Heart left ventricle (tissue), 16 donors: ENCODE data around the gene UNKL. TPM values are rescaled to one million over a fixed set of nuclear protein-coding genes. Genes with fewer than 3 reads are reported as not detected.
A peak's percentile ranks its signal among the peaks of the same experiment; 100 is the strongest.

Source experiments
- ATAC-seq, 4 donors: fragments of 200-7000 bp; cut with Tn5 transposase; one replicate each; pipeline ENCODE4 v1.9.1; 2020 to 2022; ENCODE audit warnings: moderate library complexity in 4 of 4, mild to moderate bottlenecking in 3 of 4, moderate number of reproducible peaks in 1 of 4
- DNase-seq, 5 donors: peaks; one replicate each; pipeline ENCODE4 v3.0.0-alpha.2; 2020
- H3K27ac ChIP-seq, 12 donors: fragments of 200-600 bp; sonication (generic) in 4 of 12; one replicate each; pipeline versions ENCODE4 v1.5.0 to v1.8.0; 2016 to 2022; ENCODE audit warnings: mild to moderate bottlenecking in 2 of 12
- H3K27me3 ChIP-seq, 9 donors: fragments of 200-600 bp; sonication (generic) in 2 of 9; one replicate each; pipeline versions ENCODE4 v1.5.1 to v1.8.0; 2016 to 2022; ENCODE audit warnings: mild to moderate bottlenecking in 3 of 9
- H3K36me3 ChIP-seq, 9 donors: fragments of 200-600 bp; sonication (generic) in 2 of 9; one replicate each; pipeline versions ENCODE4 v1.5.0 to v1.8.0; 2018 to 2022; ENCODE audit warnings: mild to moderate bottlenecking in 2 of 9
- H3K4me1 ChIP-seq, 12 donors: fragments of 200-600 bp; sonication (generic) in 4 of 12; one replicate each; pipeline versions ENCODE4 v1.5.0 to v1.8.0; 2016 to 2022; ENCODE audit warnings: mild to moderate bottlenecking in 3 of 12
- H3K4me3 ChIP-seq, 12 donors: fragments of 200-600 bp; sonication (generic) in 4 of 12; one replicate each; pipeline versions ENCODE4 v1.5.0 to v1.8.0; 2017 to 2022; ENCODE audit warnings: mild to moderate bottlenecking in 9 of 12, moderate library complexity in 4 of 12
- H3K9me3 ChIP-seq, 12 donors: fragments of 200-600 bp; sonication (generic) in 4 of 12; one replicate each; pipeline versions ENCODE4 v1.5.0 to v1.8.0; 2016 to 2022; ENCODE audit warnings: mild to moderate bottlenecking in 1 of 12
- POLR2A ChIP-seq, 2 donors: fragments of 450-650 bp; IDR thresholded peaks; one replicate each; pipeline ENCODE4 v1.6.1; 2017; ENCODE audit warnings: antibody characterized with exemption in 2 of 2, mild to moderate bottlenecking in 2 of 2, moderate library complexity in 2 of 2
- WGBS, 4 donors: extraction: QIAGEN DNeasy Blood & Tissue Kit in 2 of 4; methylation state at CpG; one replicate each; pipeline versions ENCODE4 v1.1.5 to v1.1.7; 2013 to 2018; 5-methylcytosine and 5-hydroxymethylcytosine counted together
- intact Hi-C, 10 donors: fragments of 100-400 bp; cut with DNase I; formaldehyde crosslinking; loops; one replicate each; pipeline versions ENCODE4 v1.11.1 to v1.14.2; 2022
- polyA plus RNA-seq, 2 donors: library from polyadenylated mRNA; stranded (reverse); fragments of 200-250 nt; gene quantifications; one replicate each; pipeline ENCODE4 v1.2.3, GENCODE V29; 2013
- total RNA-seq, 9 donors: library from RNA; depleted of rRNA in 2 of 9; stranded (reverse); fragments of >200 nt in 2 of 9; fragmentation: NEBNext Ultra II Directional in 3 of 9; extraction: Animal tissue kit (Norgen Biotek cat#: 25700) in 3 of 9; gene quantifications; one replicate each; pipeline versions ENCODE4 v1.1.0 to v1.2.4, GENCODE V29; 2016 to 2023
- TF ChIP-seq, protein P1 (sequence below), 12 donors: fragments of 200-600 bp; sonication (generic) in 4 of 12; IDR thresholded peaks; one replicate each; pipeline versions ENCODE4 v1.5.0 to v1.8.0; 2018 to 2022; ENCODE audit warnings: antibody characterized with exemption in 12 of 12, mild to moderate bottlenecking in 5 of 12
- donor health status: ischemic (EF 13 %, LVEDD 7.1; RV severe dilation, severe dysfunction).
- donor health status: healthy with polysubstance abuse.
- donor health status: DM: no; HTN: yes; CAD: no.
- donor health status: DM: no; HTN: no; CAD: no.
- donor health status: ischemic (EF 25% LVEDD 6.9; RV normal size, moderate dysfunction).
- donor health status: ischemic (EF 25% LVEDD 5.7; RV mildly dilated, moderate dysfunction).
- donor health status: healthy.
- donor health status: DM: yes; HTN: yes; CAD: no.
- donor health status: ischemic (EF 35%, LVEDD 5.7; RV mildly dilated, moderate dysfunction).
- donor health status: nonischemic (EF 11% LVEDD 7.7; RV severe dilation, severe dysfunction).
- donor health status: DM: yes; HTN: yes; CAD: no.
- donor health status: PGD.
- donor health status: ischemic (EF 29% LVEDD 5.4; RV normal size, mild dysfunction).
- donor health status: nonischemic (EF 23%, LVEDD 6.1; RV moderate dilation, normal function).

The UNKL gene
- total and polyA plus RNA-seq, 11 donors: 4.3 to 18.3 (median 9.2) TPM

DNA sequence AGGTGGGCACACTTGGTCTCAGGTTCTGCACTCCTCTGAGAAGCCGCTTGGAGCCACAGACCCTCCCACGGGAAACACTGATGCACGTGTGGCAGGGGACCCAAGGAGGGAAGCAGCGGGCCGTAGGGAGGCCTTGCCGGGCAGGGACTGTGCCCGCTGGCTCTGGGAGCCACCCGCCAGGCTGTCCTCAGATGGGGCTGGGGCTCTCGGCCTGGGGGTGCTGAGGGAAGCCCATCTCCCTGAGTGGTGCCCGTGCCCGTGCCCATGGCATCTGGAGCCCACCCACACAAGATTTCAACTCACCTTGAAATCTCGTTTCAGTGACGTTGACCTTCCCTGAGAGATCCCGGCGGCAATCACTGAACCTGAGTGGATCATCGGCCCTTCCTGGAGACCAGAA, 42.4 kb upstream of the UNKL start:
- ATAC-seq: no peak
- intact Hi-C loops: no loop called here
- no peak for DNase-seq
- Histone ChIP-seq H3K4me3 (no peak overlapping the region), H3K36me3 (peaks cover 0 to 90% (median 79%) of the 10 kb centered on the region in 9 donors), H3K27ac (no peak overlapping the region), H3K4me1 (no peaks in the 10 kb centered on the region), H3K9me3 (no peaks in the 10 kb centered on the region), H3K27me3 (no peaks in the 10 kb centered on the region)
- WGBS, 4 donors: 90 to 93% (median 92%) methylated on average over 14 to 16 of the region's 16 CpGs
- TF ChIP-seq, protein P1, sequence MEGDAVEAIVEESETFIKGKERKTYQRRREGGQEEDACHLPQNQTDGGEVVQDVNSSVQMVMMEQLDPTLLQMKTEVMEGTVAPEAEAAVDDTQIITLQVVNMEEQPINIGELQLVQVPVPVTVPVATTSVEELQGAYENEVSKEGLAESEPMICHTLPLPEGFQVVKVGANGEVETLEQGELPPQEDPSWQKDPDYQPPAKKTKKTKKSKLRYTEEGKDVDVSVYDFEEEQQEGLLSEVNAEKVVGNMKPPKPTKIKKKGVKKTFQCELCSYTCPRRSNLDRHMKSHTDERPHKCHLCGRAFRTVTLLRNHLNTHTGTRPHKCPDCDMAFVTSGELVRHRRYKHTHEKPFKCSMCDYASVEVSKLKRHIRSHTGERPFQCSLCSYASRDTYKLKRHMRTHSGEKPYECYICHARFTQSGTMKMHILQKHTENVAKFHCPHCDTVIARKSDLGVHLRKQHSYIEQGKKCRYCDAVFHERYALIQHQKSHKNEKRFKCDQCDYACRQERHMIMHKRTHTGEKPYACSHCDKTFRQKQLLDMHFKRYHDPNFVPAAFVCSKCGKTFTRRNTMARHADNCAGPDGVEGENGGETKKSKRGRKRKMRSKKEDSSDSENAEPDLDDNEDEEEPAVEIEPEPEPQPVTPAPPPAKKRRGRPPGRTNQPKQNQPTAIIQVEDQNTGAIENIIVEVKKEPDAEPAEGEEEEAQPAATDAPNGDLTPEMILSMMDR (IDR thresholded peaks at IDR 0.05): no peak
- no peak for TF ChIP-seq POLR2A (IDR thresholded peaks at IDR 0.05)

DNA sequence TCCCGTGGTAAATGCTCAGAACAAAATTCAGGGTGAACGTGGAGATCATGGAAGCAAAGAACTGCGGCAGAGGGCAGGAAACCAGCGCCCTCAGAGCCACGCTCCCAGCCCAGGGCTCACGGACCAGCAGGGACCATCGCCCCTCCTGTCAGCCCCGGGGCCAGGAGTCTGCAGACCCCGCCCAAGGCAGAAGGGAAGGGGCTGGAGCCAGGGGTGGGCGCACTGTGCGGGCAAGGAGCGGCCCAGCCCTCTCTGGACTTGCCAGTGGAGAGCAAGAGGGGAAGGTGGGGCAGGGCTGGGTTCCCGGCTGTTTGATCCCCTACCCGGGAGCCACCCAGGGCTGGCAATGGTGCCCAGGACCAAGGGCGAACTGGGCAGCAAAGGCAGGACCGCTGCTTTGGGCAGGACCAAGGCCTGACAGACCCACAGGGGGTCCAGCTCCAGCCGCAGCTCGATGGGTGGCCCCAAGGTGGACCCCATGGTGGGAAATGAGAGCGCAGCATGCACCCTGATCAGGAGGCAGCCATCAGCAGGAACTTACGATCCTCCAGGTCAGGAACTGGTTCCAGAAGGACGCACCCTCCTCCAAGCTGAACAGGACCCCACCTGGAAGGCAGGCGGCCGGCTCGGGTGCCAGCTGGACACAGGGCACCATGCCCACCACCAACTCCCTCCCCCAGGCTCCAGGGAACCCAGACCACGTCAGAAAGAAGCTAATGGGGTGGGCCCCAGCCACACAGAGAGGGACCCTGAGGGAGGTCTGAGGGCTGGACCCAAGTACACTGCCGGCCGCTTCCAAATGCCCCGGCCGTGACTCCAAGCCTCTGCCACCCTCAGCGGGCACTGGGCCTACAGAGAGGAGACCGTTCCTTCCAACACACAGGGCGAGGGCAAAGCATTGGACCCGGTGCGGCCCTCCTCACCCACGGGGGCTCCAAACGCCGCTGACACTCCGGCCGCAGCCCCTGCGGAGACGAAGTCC, 41.0 kb upstream of the UNKL start:
- H3K36me3 ChIP-seq: peaks cover 0 to 90% (median 84%) of the 10 kb centered on the region in 9 donors
- no peak overlapping the region for H3K27ac ChIP-seq
- DNase-seq: peak in 1 of 5 donors; percentile 44
- no peaks in the 10 kb centered on the region for H3K9me3 ChIP-seq
- no peak for ATAC-seq
- WGBS, 4 donors: 93 to 95% (median 94%) methylated on average over 30 to 41 of the region's 41 CpGs
- H3K27me3 ChIP-seq: no peaks in the 10 kb centered on the region
- intact Hi-C loops: no loop called here
- no peak overlapping the region for H3K4me3 ChIP-seq
- no peaks in the 10 kb centered on the region for H3K4me1 ChIP-seq
- no peak for TF ChIP-seq POLR2A (IDR thresholded peaks at IDR 0.05)
- TF ChIP-seq, protein P1 (IDR thresholded peaks at IDR 0.05): no peak

DNA sequence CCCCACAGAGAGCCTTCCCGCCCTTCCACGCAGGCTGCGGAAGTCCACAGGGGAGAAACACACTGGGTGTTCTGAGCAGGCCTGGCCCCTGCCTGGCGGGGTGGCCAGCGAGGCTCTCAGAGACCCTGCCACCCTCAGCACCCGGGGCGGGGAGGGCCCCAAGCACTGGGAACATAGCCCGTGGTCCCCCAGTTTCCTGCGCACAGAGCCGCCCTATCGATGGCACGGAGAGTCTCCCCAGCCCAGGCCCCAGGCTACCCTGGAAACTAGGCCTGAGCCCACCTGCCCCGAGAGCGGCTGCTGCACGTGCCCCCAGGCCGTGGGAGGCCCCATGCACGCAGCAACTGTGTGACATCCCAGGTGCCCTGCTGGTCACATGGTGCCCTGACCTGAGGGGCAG, 40.1 kb upstream of the UNKL start:
- WGBS, 4 donors: 89 to 98% (median 94%) methylated on average over 3 to 17 of the region's 17 CpGs
- DNase-seq (no peak), ATAC-seq (no peak)
- H3K4me3 ChIP-seq: no peak overlapping the region
- TF ChIP-seq, protein P1 (IDR thresholded peaks at IDR 0.05): no peak
- TF ChIP-seq POLR2A (IDR thresholded peaks at IDR 0.05): no peak
- intact Hi-C loops: no loop called here
- no peaks in the 10 kb centered on the region for H3K4me1 ChIP-seq
- H3K36me3 ChIP-seq: peaks cover 0 to 93% (median 84%) of the 10 kb centered on the region in 9 donors
- no peak overlapping the region for H3K27ac ChIP-seq
- H3K9me3 ChIP-seq: no peaks in the 10 kb centered on the region
- no peaks in the 10 kb centered on the region for H3K27me3 ChIP-seq

DNA sequence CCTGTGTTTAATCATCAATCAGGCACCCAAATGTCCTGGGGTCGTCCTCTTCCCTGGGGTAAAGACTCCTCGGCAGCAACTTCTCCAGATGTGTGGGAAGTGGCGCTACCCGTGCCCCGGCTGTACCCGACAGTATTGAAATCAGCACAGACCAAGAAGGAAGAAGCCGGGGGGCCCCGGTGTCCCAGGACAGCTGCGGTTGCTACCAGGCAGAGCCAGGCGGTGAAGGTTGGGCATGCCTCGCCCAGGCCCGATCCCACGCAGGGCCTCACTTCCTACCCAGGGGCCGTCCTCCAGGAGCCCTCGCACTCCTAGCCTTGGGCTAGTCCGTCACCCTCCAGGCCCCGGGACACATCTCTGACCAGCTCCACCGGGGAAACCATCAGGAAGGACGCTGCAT, 38.8 kb upstream of the UNKL start:
- Histone ChIP-seq H3K36me3 (peaks cover 0 to 98% (median 86%) of the 10 kb centered on the region in 9 donors), H3K4me3 (no peak overlapping the region), H3K27ac (no peak overlapping the region), H3K4me1 (no peaks in the 10 kb centered on the region), H3K27me3 (no peaks in the 10 kb centered on the region), H3K9me3 (no peaks in the 10 kb centered on the region)
- ATAC-seq: no peak
- intact Hi-C loops: no loop called here
- no peak for TF ChIP-seq POLR2A (IDR thresholded peaks at IDR 0.05)
- TF ChIP-seq, protein P1 (IDR thresholded peaks at IDR 0.05): no peak
- no peak for DNase-seq
- 93 to 97% (median 96%) methylated on average over 13 to 19 of the region's 19 CpGs for WGBS, 4 donors
